ENCODE measurements around the gene LILRB1.
"Not testable (repeated sequence)": the region's sequence is repeated elsewhere in the genome, so short reads cannot be mapped to it uniquely, and the experiment has no call there.

Gene LILRB1

GRCh38 chr19:54626757-54627156, 3.5 kb upstream of the LILRB1 start:
- no peak for DNase-seq

- not testable (repeated sequence) for DNase-seq
These were observed 2.4 kb upstream of the LILRB1 start for GRCh38 chr19:54627912-54628311.

GRCh38 chr19:54630782-54631181, 498 bp downstream of the LILRB1 start:
- no peak for DNase-seq

GRCh38 chr19:54631489-54632337, 1.4 kb downstream of the LILRB1 start:
- DNase-seq, result not testable (repeated sequence)

GRCh38 chr19:54632517-54632916, 2.2 kb downstream of the LILRB1 start:
- DNase-seq, result not testable (repeated sequence)

GRCh38 chr19:54633401-54633800, 3.1 kb downstream of the LILRB1 start:
- DNase-seq, result no peak

- not testable (repeated sequence) for DNase-seq
These were observed 5.8 kb downstream of the LILRB1 start for GRCh38 chr19:54636081-54636480.

- no peak for DNase-seq
These were observed 8.4 kb downstream of the LILRB1 start for GRCh38 chr19:54638683-54639082.

- not testable (repeated sequence) for DNase-seq
These were observed 12.7 kb downstream of the LILRB1 start for GRCh38 chr19:54642953-54643352.

GRCh38 chr19:54643583-54643982, 13.3 kb downstream of the LILRB1 start:
- not testable (repeated sequence) for DNase-seq

GRCh38 chr19:54644056-54644455, 13.8 kb downstream of the LILRB1 start:
- no peak for DNase-seq

- no peak for DNase-seq
These were observed 16.1 kb downstream of the LILRB1 start for GRCh38 chr19:54646331-54646841.

GRCh38 chr19:54648129-54648528, 17.8 kb downstream of the LILRB1 start:
- DNase-seq, result no peak

GRCh38 chr19:54650108-54650655, 19.9 kb downstream of the LILRB1 start:
- DNase-seq, result no peak

- DNase-seq, result no peak
These were observed 23.0 kb downstream of the LILRB1 start for GRCh38 chr19:54653181-54653809.

- no peak for DNase-seq
These were observed 24.4 kb downstream of the LILRB1 start for GRCh38 chr19:54654447-54655321.

GRCh38 chr19:54659300-54659699, 29.0 kb downstream of the LILRB1 start:
- DNase-seq, result no peak

- no peak for DNase-seq
These were observed 30.0 kb downstream of the LILRB1 start for GRCh38 chr19:54660306-54660705.

GRCh38 chr19:54660964-54661363, 30.7 kb downstream of the LILRB1 start:
- DNase-seq, result no peak

- no peak for DNase-seq
These were observed 31.7 kb downstream of the LILRB1 start for GRCh38 chr19:54661846-54662481.

GRCh38 chr19:54662730-54663129, 32.4 kb downstream of the LILRB1 start, which contains the start of gene LILRB4:
Gene LILRB4, plus strand, starts transcription at chr19:54662985. Its CDS starts 49 bp downstream, at chr19:54663034.
- no peak for DNase-seq

GRCh38 chr19:54665530-54665929, 35.2 kb downstream of the LILRB1 start:
- no peak for DNase-seq
